HFF-Myc (cell line): Measurements from ENCODE around the gene HOXD10.

Experiments
- DNase-seq: peaks from one replicate; pipeline ENCODE4 v3.0.0-alpha.2; 2011; ENCODE audit warnings: low read depth; ENCODE audit errors: extremely low read depth
- H3K4me3 ChIP-seq: replicated peaks from 2 replicates; pipeline ENCODE4 v1.5.1; 2011; ENCODE audit warnings: low read depth, mild to moderate bottlenecking, control low read depth, low read length
- TF ChIP-seq, protein P1 (sequence below): IDR thresholded peaks from 2 replicates; pipeline ENCODE4 v1.5.1; 2012; ENCODE audit warnings: mild to moderate bottlenecking, low read depth, low read length, control low read depth; ENCODE audit errors: missing control alignments

Gene HOXD10

DNA sequence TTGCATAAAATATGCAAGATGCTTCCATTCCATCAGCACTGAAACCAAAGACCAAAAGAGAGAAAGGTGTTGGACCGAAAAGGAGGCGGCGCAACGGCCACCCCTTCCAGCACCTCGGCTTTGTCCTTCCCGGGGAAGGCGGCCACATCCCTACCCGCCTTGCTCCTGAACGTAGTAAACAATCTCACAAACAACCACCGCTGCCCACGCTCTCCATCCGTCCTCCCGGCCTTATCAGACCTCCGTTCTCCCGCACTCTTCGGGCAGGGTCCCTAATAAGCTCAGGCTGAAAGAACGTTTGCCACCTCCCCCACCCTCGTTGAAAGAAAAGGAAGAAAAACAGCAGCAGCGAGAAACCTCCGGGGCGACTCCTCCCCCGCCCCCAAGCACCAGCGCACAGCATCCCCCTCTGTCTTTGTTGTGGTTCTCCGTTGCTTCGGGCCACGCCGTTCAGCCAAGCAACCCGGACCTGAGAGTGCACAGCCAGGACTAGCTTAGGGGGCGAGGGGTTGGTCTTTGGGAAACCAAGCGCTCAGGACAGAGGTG is 37.2 kb upstream of the HOXD10 start:
- H3K4me3 ChIP-seq: no peak overlapping the region
- no peak for DNase-seq
- TF ChIP-seq, protein P1, sequence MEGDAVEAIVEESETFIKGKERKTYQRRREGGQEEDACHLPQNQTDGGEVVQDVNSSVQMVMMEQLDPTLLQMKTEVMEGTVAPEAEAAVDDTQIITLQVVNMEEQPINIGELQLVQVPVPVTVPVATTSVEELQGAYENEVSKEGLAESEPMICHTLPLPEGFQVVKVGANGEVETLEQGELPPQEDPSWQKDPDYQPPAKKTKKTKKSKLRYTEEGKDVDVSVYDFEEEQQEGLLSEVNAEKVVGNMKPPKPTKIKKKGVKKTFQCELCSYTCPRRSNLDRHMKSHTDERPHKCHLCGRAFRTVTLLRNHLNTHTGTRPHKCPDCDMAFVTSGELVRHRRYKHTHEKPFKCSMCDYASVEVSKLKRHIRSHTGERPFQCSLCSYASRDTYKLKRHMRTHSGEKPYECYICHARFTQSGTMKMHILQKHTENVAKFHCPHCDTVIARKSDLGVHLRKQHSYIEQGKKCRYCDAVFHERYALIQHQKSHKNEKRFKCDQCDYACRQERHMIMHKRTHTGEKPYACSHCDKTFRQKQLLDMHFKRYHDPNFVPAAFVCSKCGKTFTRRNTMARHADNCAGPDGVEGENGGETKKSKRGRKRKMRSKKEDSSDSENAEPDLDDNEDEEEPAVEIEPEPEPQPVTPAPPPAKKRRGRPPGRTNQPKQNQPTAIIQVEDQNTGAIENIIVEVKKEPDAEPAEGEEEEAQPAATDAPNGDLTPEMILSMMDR: no peak

- TF ChIP-seq, protein P1: peak; percentile 78
- no peak overlapping the region; the same call in 1 of the 2 replicates for H3K4me3 ChIP-seq
- DNase-seq: no peak
These were observed 36.6 kb upstream of the HOXD10 start for GRCh38 chr2:176079831-176080539.

- DNase-seq: no peak
- no peak overlapping the region; the same call in 1 of the 2 replicates for H3K4me3 ChIP-seq
- TF ChIP-seq, protein P1: no peak
These were observed 35.8 kb upstream of the HOXD10 start for GRCh38 chr2:176080540-176081375.

DNA sequence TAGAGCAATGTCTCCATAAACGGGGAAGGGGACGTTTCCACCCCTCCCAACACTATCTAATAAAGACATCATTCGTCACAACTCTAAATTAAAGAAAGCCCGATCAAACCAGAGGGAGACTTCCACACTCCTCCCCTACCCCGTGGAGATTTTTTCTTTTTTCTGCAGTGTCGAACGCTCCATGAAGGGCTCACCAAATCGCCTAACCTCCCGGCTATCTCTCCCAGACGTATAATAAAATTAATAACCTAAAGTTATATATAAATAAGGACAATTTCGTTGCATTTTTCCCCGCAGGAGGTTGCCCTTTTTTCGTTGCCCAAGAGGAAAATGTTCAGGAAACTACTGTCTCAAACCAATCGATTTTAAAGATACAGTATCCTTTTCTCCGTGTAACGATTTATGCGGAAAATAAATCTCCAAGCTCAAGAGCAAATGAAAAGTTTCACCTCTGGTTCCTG is 35.2 kb upstream of the HOXD10 start:
- no peak for DNase-seq
- TF ChIP-seq, protein P1: no peak
- no peak overlapping the region for H3K4me3 ChIP-seq

DNA sequence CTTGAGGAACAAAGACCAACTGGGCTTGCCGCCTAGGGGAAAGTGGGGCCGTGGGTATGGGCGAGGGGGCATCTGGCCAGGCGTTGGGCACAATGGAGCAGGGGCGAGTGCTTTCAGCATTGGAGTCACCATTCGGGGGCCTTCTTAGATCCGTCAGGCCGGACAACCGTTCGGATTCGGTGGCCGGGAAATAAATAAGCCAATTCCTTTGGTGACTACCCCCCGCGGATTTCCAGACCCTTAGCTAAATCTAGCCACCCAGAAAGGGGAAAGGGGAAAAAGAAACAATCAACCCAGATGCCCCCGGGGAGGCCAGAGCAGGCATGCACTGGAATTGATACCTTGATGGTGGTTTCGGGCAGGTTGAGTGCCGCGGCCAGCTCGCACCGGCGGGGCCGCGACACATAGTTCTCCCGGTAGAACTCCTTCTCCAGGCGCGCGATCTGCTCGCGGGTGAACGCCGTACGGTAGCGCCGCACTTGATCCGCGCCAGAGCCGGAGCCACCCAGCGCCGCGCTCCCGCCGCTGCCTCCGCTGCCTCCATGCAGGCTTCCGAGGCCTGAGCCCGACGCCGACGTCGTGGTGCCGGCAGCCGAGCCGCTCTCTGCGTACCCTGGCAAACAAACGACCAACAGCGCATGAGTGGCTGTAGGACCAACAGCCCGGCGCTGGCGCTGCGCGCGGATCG is 34.6 kb upstream of the HOXD10 start:
- TF ChIP-seq, protein P1: no peak
- no peak overlapping the region for H3K4me3 ChIP-seq
- no peak for DNase-seq

- no peak overlapping the region for H3K4me3 ChIP-seq
- TF ChIP-seq, protein P1: no peak
- DNase-seq: no peak
These were observed 34.1 kb upstream of the HOXD10 start for GRCh38 chr2:176082525-176082823.
